Kidney (tissue), 14 donors: ENCODE data around the gene C1QTNF1. TPM values are rescaled to one million over a fixed set of nuclear protein-coding genes. Genes with fewer than 3 reads are reported as not detected.

Source experiments
- DNase-seq, 5 donors: peaks; one replicate each; pipeline ENCODE4 v3.0.0-alpha.2; 2013 to 2020
- FAIRE-seq: peaks from 2 replicates; lab custom pipeline; 2012; peaks lifted over from hg19 to GRCh38; lab: Jason Lieb, UNC
- H3K27ac ChIP-seq, 2 donors: one replicate each; pipeline ENCODE4 v1.7.0; 2013; ENCODE audit warnings: low read depth in 2 of 2, low read length in 2 of 2, inconsistent platforms in 1 of 2
- H3K27me3 ChIP-seq: one replicate; pipeline ENCODE4 v1.7.1; 2013; ENCODE audit warnings: low read length, inconsistent platforms; ENCODE audit not compliant: control insufficient read depth, insufficient read depth
- H3K36me3 ChIP-seq, 3 donors: one replicate each; pipeline versions ENCODE4 v1.7.0 to v1.7.1; 2013; ENCODE audit warnings: low read length in 3 of 3, control low read depth in 1 of 3, inconsistent platforms in 1 of 3; ENCODE audit not compliant: insufficient read depth in 3 of 3, control insufficient read depth in 2 of 3
- H3K4me1 ChIP-seq, 3 donors: one replicate each; pipeline versions ENCODE4 v1.7.0 to v1.7.1; 2013; ENCODE audit warnings: low read length in 3 of 3, inconsistent platforms in 1 of 3, low read depth in 1 of 3; ENCODE audit not compliant: control insufficient read depth in 2 of 3, insufficient read depth in 2 of 3
- H3K4me3 ChIP-seq, 3 donors: one replicate each; pipeline versions ENCODE4 v1.7.0 to v1.8.1; 2013; ENCODE audit warnings: low read length in 3 of 3, control low read depth in 1 of 3, inconsistent platforms in 1 of 3
- H3K9ac ChIP-seq, 3 donors: one replicate each; pipeline versions ENCODE4 v1.7.0 to v1.7.1; 2013; ENCODE audit warnings: low read length in 3 of 3, control low read depth in 1 of 3, inconsistent platforms in 1 of 3
- H3K9me3 ChIP-seq, 3 donors: one replicate each; pipeline versions ENCODE4 v1.7.0 to v1.7.1; 2013; ENCODE audit warnings: low read length in 3 of 3, control low read depth in 1 of 3, inconsistent platforms in 1 of 3; ENCODE audit not compliant: control insufficient read depth in 2 of 3, insufficient read depth in 1 of 3
- CTCF ChIP-seq: IDR thresholded peaks from 3 replicates; pipeline ENCODE4 v1.5.1; 2012; ENCODE audit warnings: mild to moderate bottlenecking, moderate library complexity, borderline replicate concordance; ENCODE audit not compliant: insufficient read depth; ENCODE audit errors: extremely low read depth
- intact Hi-C: fragments of 100-400 bp; cut with DNase I; formaldehyde crosslinking; loops from one replicate; pipeline ENCODE4 v1.11.1; 2022
- polyA plus RNA-seq: library from polyadenylated mRNA; stranded (reverse); fragments of 350-450 nt; fragmentation: Illumina TruSeq; extraction: RNeasy Lipid Tissue Mini Kit (QIAGEN cat#74804); gene quantifications from one replicate; pipeline ENCODE4 v1.2.3, GENCODE V29; 2014; ENCODE audit warnings: low read depth, low replicate concordance; ENCODE audit not compliant: insufficient read depth
- total RNA-seq: library from RNA; stranded (reverse); fragmentation: NEBNext Ultra II Directional; extraction: Animal tissue kit (Norgen Biotek cat#: 25700); gene quantifications from one replicate; pipeline ENCODE4 v1.2.1, GENCODE V29; 2021
- donor health status: control.
- donor health status: control.
- donor health status: control.
- donor health status: control.
- donor health status: control.
- donor health status: DM: yes; HTN: yes; CAD: no.
- donor health status: Normal renal cell carcinoma (clear cell type).

C1QTNF1 gene
- total and polyA plus RNA-seq, 2 donors from 2014 or later = 18.0 to 65.2 TPM

GRCh38 chr17:79057737-79058385, 33.9 kb downstream of the C1QTNF1 start:
- H3K9ac ChIP-seq = no peak overlapping the region
- no peaks in the 10 kb centered on the region for H3K27me3 ChIP-seq
- peak in 1 of 5 donors; percentile 35 for DNase-seq
- no peak overlapping the region for H3K27ac ChIP-seq
- intact Hi-C loops = no loop called here
- no peaks in the 10 kb centered on the region for H3K9me3 ChIP-seq
- no peak overlapping the region for H3K4me3 ChIP-seq
- no peak for TF ChIP-seq CTCF
- no peak for FAIRE-seq
- no peaks in the 10 kb centered on the region for H3K36me3 ChIP-seq
- H3K4me1 ChIP-seq = no peaks in the 10 kb centered on the region

DNA sequence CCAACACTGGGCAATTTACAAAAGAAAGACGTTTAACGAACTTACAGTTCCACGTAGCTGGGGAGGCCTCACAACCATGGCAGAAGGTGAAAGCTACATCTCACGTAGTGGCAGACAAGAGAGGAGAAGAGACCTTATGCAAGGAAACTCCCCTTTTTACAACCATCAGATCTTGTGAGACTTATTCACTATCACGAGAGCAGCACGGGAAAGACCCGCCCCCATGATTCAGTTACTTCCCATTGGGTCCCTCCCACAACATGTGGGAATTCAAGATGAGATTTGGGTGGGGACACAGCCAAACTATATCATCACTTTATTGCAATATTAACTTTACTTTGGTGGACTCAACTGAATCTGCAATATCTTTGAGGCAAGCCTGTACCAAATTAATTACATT, 38.7 kb downstream of the C1QTNF1 start:
- Histone ChIP-seq H3K9me3 (no peaks in the 10 kb centered on the region), H3K4me3 (no peak overlapping the region), H3K4me1 (no peaks in the 10 kb centered on the region), H3K9ac (no peak overlapping the region), H3K36me3 (no peaks in the 10 kb centered on the region), H3K27ac (no peak overlapping the region), H3K27me3 (no peaks in the 10 kb centered on the region)
- FAIRE-seq (no peak), DNase-seq (no peak)
- TF ChIP-seq CTCF = no peak
- intact Hi-C loops = no loop called here

- H3K27ac ChIP-seq = no peak overlapping the region
These were observed 40.1 kb downstream of the C1QTNF1 start for GRCh38 chr17:79064026-79064425.

More at GRCh38 chr17:79064026-79064425, 40.1 kb downstream of the C1QTNF1 start:
- Histone ChIP-seq H3K4me3 (no peak overlapping the region), H3K4me1 (no peaks in the 10 kb centered on the region), H3K9ac (no peak overlapping the region), H3K9me3 (no peaks in the 10 kb centered on the region), H3K36me3 (no peaks in the 10 kb centered on the region), H3K27me3 (no peaks in the 10 kb centered on the region)
- FAIRE-seq (no peak), DNase-seq (no peak)
- TF ChIP-seq CTCF = no peak
- intact Hi-C loops = no loop called here
